Measurements from ENCODE around the gene ATP8B4.
A peak's percentile ranks its signal among the peaks of the same experiment; 100 is the strongest.

ATP8B4 gene

GRCh38 chr15:49831206-49831965, 287.6 kb downstream of the ATP8B4 start:
- DNase-seq (ENCODE audit: low read depth), result peak; percentile 76
- no peak for TF ChIP-seq CTCF (IDR thresholded peaks at IDR 0.05; ENCODE audit: control insufficient read depth, insufficient read depth, low read depth, low read length, missing control alignments)
- H3K4me3 ChIP-seq (ENCODE audit: control insufficient read depth, low read depth, low read length), result no peak overlapping the region

GRCh38 chr15:49830391-49830790, 288.6 kb downstream of the ATP8B4 start:
- H3K4me3 ChIP-seq (ENCODE audit: control insufficient read depth, low read depth, low read length), result no peak overlapping the region
- DNase-seq (ENCODE audit: low read depth), result no peak
- TF ChIP-seq CTCF (IDR thresholded peaks at IDR 0.05; ENCODE audit: control insufficient read depth, insufficient read depth, low read depth, low read length, missing control alignments), result no peak

- TF ChIP-seq CTCF (IDR thresholded peaks at IDR 0.05; ENCODE audit: control insufficient read depth, insufficient read depth, low read depth, low read length, missing control alignments), result no peak
- no peak for DNase-seq (ENCODE audit: low read depth)
- H3K4me3 ChIP-seq (ENCODE audit: control insufficient read depth, low read depth, low read length), result no peak overlapping the region
Observed at GRCh38 chr15:49827311-49827710, 291.7 kb downstream of the ATP8B4 start.

- no peak for DNase-seq (ENCODE audit: low read depth)
- H3K4me3 ChIP-seq (ENCODE audit: control insufficient read depth, low read depth, low read length), result no peak overlapping the region
- no peak for TF ChIP-seq CTCF (IDR thresholded peaks at IDR 0.05; ENCODE audit: control insufficient read depth, insufficient read depth, low read depth, low read length, missing control alignments)
Observed at GRCh38 chr15:49826640-49827234, 292.3 kb downstream of the ATP8B4 start.

GRCh38 chr15:49824775-49825099, 294.3 kb downstream of the ATP8B4 start:
- H3K4me3 ChIP-seq (ENCODE audit: control insufficient read depth, low read depth, low read length), result no peak overlapping the region
- no peak for TF ChIP-seq CTCF (IDR thresholded peaks at IDR 0.05; ENCODE audit: control insufficient read depth, insufficient read depth, low read depth, low read length, missing control alignments)
- DNase-seq (ENCODE audit: low read depth), result no peak

- no peak for TF ChIP-seq CTCF (IDR thresholded peaks at IDR 0.05; ENCODE audit: control insufficient read depth, insufficient read depth, low read depth, low read length, missing control alignments)
- DNase-seq (ENCODE audit: low read depth), result no peak
- no peak overlapping the region for H3K4me3 ChIP-seq (ENCODE audit: control insufficient read depth, low read depth, low read length)
Observed at GRCh38 chr15:49823987-49824774, 294.9 kb downstream of the ATP8B4 start.

All from AG09309 (cell line).